ENCODE data around the gene LMBRD1.
"Not testable (repeated sequence)": the region's sequence is repeated elsewhere in the genome, so short reads cannot be mapped to it uniquely, and the experiment has no call there.

DNA sequence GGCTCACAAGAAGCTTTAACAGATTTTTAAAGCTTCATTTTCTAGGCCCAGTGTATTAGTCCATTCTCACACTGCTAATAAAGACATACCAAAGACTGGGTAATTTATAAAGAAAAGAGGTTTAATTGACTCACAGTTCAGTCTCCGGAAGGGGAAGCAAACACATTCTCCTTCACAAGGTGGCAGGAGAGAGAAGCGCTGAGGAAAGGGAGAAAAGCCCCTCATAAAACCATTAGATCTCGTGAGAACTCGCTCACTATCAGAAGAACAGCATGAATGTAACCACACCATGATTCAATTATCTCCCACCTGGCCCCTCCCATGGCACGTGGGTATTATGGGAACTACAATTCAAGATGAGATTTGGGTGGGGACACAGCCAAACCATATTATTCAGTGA lies 27.5 kb upstream of the LMBRD1 start:
- TF ChIP-seq, protein P1, sequence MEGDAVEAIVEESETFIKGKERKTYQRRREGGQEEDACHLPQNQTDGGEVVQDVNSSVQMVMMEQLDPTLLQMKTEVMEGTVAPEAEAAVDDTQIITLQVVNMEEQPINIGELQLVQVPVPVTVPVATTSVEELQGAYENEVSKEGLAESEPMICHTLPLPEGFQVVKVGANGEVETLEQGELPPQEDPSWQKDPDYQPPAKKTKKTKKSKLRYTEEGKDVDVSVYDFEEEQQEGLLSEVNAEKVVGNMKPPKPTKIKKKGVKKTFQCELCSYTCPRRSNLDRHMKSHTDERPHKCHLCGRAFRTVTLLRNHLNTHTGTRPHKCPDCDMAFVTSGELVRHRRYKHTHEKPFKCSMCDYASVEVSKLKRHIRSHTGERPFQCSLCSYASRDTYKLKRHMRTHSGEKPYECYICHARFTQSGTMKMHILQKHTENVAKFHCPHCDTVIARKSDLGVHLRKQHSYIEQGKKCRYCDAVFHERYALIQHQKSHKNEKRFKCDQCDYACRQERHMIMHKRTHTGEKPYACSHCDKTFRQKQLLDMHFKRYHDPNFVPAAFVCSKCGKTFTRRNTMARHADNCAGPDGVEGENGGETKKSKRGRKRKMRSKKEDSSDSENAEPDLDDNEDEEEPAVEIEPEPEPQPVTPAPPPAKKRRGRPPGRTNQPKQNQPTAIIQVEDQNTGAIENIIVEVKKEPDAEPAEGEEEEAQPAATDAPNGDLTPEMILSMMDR (IDR thresholded peaks at IDR 0.05), result not testable (repeated sequence)
- TF ChIP-seq EP300 (IDR thresholded peaks at IDR 0.05; ENCODE audit: low read depth), result not testable (repeated sequence)

Data from transverse colon (tissue), 3 donors.